Astrocyte (in vitro differentiated cells and primary cell): ENCODE results near the gene TMEM18.

Source experiments
- EZH2 ChIP-seq: IDR thresholded peaks from 2 replicates; pipeline ENCODE4 v1.6.1; 2012; ENCODE audit warnings: mild to moderate bottlenecking, low read length, inconsistent platforms; ENCODE audit not compliant: insufficient read depth
- TF ChIP-seq, protein P1 (sequence below): IDR thresholded peaks from 2 replicates; pipeline ENCODE4 v1.5.1; 2011; ENCODE audit warnings: low read depth, mild to moderate bottlenecking, inconsistent platforms, low read length, moderate library complexity; ENCODE audit not compliant: insufficient read depth

DNA sequence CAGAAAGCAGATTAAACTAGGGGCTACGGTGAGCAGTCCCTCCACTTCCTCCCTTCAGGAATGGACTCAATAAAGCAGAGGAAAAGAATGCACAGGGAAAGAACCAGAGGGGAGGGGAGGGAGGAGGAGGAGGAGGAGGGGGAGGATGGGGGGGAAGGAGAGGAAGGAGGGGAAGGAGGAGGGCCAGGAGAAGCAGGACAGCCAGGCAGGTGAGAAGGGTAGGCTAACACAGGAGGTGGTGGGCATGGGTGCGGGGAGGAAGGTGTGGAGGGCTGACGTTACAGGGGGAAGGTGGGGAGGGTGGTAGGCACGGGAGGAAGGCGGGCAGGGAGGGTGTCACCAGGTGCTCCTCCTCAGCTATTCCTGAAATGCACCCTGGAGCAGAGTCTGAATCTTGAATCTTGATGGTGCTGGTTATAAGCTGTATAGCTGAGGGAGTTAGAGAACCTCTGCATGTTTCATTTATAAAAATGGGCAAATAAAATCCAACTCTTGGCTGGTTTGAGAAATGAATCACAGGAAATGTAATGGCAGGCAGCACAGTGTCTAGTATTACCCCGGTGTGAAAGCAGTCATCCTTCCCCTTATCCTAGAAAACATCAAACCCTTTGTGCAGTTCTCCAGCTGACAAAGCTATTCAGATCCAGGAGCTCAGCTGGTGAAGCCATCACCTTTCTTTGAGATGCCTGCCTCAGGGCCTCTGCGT lies 3.4 kb downstream of the TMEM18 start:
- TF ChIP-seq, protein P1, sequence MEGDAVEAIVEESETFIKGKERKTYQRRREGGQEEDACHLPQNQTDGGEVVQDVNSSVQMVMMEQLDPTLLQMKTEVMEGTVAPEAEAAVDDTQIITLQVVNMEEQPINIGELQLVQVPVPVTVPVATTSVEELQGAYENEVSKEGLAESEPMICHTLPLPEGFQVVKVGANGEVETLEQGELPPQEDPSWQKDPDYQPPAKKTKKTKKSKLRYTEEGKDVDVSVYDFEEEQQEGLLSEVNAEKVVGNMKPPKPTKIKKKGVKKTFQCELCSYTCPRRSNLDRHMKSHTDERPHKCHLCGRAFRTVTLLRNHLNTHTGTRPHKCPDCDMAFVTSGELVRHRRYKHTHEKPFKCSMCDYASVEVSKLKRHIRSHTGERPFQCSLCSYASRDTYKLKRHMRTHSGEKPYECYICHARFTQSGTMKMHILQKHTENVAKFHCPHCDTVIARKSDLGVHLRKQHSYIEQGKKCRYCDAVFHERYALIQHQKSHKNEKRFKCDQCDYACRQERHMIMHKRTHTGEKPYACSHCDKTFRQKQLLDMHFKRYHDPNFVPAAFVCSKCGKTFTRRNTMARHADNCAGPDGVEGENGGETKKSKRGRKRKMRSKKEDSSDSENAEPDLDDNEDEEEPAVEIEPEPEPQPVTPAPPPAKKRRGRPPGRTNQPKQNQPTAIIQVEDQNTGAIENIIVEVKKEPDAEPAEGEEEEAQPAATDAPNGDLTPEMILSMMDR: no peak
- TF ChIP-seq EZH2: no peak
